ENCODE measurements around the gene TJP1. TPM values are rescaled to one million over a fixed set of nuclear protein-coding genes. Genes with fewer than 3 reads are reported as not detected.
"Not testable (repeated sequence)": the region's sequence is repeated elsewhere in the genome, so short reads cannot be mapped to it uniquely, and the experiment has no call there.

The TJP1 gene
- total RNA-seq, 2 experiments from 2014 or later = not detected

DNA sequence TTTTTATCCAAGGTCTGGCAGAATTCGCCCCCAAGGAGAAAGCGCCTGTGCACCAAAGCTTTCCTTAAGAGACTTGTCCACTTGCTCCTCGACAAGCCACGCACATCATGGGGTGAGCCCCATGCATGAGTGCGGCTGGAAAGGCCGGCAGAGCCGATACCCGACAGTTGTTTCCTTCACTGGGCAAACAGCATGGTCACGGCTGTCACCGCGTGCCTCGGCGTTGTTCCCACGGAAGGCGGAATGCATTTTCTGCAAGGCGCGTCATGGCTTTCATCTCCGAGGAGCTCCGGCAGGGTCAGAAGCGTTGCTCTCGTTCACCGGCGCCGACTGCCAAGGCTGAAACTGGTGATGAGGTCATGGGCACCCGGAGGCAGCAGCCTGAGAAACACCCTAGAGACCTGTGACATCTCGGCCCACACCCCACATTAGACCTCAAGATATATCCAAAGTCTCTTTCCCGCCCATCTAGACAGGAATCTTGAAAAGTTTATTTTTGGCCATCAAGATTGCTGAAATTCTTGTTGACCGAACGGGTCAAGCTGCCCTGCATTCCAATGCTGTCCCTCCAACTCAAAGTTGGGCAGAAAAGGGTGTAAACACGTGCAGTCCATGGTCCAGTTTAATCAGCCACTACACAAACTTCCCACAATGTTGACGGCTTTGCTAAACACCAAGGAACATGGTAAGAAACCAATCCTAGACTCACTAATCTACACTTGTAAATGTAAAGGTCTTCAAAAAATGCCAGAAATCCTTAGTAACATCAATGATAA is 604 bp upstream of the TJP1 start:
- peaks cover 68% of the 10 kb centered on the region for H3K27me3 Mint-ChIP-seq
- peaks cover 9% of the 10 kb centered on the region for H3K36me3 Mint-ChIP-seq (ENCODE audit: low read depth)
- H3K4me3 Mint-ChIP-seq = no peak overlapping the region
- H3K27ac Mint-ChIP-seq = peak overlapping the region; percentile 55
- no peak for DNase-seq
- ChIA-PET CTCF (no interaction called here), POLR2A (no interaction called here)
- H3K9me3 Mint-ChIP-seq = peaks cover 16% of the 10 kb centered on the region
- peaks cover 17% of the 10 kb centered on the region for H3K4me1 Mint-ChIP-seq

DNA sequence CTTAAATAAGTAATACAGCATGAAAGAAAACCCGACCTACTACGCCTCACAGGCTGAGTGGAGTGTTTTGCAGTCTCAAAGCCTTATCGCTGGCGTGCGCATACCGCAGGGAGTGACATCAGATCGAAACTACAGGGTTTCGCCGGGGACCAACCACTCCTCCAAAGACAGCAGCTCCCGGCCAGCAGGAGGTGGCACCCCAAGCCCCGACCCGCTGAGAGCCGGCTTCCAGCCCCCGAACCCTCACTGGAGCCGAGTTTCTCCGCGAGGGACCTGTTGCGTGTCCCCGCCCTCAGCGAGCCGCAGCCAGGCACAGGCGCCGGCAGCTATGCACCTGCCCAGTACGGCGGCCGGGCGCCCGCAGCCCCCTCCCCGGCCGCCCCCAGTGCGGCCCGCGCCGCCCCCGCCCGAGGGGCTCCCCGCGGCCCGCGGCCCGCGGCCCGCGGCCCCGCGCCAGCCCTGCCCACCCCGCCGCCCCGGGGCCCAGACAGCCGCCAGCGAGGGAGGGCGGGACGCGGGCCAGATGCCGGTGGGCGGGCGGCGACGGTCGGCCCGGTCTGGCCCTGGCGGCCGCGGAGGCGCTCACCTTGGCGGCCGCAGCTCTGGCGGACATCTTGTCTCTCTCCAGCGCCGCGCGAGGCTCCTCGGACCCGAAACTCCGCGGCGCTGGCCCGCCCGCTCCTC is 710 bp downstream of the TJP1 start:
- Mint-ChIP-seq H3K4me3 (peak overlapping the region; percentile 4), H3K4me1 (peaks cover 15% of the 10 kb centered on the region), H3K9me3 (peaks cover 16% of the 10 kb centered on the region), H3K27ac (no peak overlapping the region), H3K36me3 (ENCODE audit: low read depth) (peaks cover 10% of the 10 kb centered on the region), H3K27me3 (peaks cover 67% of the 10 kb centered on the region)
- POLR2A ChIA-PET = no interaction called here
- CTCF ChIA-PET = no interaction called here
- DNase-seq = peak; percentile 37

DNA sequence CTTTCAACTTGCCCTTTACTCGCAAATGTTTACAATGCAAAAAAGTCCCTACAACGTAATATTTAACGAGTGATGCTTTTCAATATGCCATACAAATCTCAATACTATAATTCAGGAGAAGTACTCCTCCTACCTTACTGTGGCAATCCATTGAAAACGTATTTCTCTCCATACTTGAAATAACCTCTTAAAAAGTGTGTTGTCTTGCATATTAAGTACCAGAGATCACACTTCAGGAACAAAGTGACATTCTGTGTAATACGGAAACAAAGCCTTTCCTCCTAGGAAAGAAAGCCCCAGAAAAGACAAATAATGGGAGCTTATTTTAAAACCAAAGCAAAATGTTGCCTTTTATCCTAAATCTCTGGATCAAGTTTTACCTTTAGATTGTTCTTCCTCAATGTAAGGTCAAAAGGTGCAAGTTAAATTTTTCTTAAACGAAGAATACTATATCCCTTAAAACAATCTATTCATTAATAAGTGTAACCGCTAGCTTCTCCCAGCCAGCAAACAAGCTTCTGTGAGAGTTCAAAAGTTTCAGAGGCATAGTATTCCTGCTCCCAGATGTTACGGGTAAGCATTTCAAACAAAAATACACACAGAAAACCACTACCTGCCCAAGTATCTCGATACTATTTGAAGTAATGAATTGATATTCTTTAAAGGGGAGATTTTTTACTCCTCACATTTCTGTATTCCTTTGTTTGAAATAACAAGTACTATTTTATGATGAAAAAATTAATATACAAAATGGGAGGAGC is 1.7 kb downstream of the TJP1 start:
- Mint-ChIP-seq H3K9me3 (peaks cover 14% of the 10 kb centered on the region), H3K4me3 (no peak overlapping the region), H3K36me3 (ENCODE audit: low read depth) (peaks cover 10% of the 10 kb centered on the region), H3K27me3 (peaks cover 68% of the 10 kb centered on the region), H3K4me1 (peaks cover 10% of the 10 kb centered on the region), H3K27ac (no peak overlapping the region)
- POLR2A ChIA-PET = no interaction called here
- CTCF ChIA-PET = no interaction called here
- DNase-seq = no peak

DNA sequence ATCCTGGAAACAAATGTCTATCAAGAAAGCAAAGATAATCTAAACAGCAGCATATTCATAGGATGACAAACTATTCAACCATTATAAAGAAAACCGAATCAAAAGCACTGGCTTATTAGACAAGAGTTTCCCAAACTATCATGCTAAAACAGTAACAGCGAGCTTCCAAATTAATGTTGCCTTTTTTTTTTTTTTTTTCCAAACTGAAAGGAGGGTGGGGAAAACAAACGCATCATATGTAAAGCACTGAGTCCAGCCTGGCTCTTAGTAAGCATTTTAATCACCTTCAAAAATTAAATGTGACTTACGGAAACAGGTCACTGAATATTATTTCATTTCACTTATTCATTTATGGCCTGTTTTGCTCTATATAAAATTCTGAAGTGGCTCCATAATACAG is 2.3 kb downstream of the TJP1 start:
- Mint-ChIP-seq H3K27me3 (peaks cover 69% of the 10 kb centered on the region), H3K9me3 (peaks cover 8% of the 10 kb centered on the region), H3K36me3 (ENCODE audit: low read depth) (peaks cover 10% of the 10 kb centered on the region), H3K4me3 (no peak overlapping the region), H3K4me1 (peaks cover 4% of the 10 kb centered on the region), H3K27ac (no peak overlapping the region)
- DNase-seq = no peak
- ChIA-PET CTCF (no interaction called here), POLR2A (no interaction called here)

DNA sequence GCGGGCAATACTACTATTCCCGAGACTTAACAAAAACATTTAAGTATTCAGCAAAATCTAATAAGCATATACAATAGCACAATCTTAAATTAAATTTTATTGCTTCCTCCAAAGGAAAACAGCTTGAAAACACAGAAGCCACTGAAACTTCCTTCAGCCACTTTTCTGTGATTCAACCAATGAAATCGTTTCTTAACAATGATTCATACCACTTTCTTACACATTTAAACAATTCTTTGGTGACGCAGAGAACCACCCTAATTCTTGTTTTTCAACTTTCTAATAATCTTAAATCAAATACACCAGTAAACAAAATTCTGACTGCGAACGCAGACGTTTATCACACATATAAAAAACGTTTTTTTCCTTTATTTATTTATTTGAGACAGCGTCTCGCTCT is 4.1 kb downstream of the TJP1 start:
- peaks cover 77% of the 10 kb centered on the region for H3K27me3 Mint-ChIP-seq
- no peak overlapping the region for H3K4me3 Mint-ChIP-seq
- ChIA-PET CTCF (no interaction called here), POLR2A (no interaction called here)
- H3K36me3 Mint-ChIP-seq (ENCODE audit: low read depth) = peaks cover 8% of the 10 kb centered on the region
- peaks cover under 1% of the 10 kb centered on the region for H3K4me1 Mint-ChIP-seq
- no peak overlapping the region for H3K27ac Mint-ChIP-seq
- DNase-seq = no peak
- H3K9me3 Mint-ChIP-seq = peaks cover 6% of the 10 kb centered on the region

DNA sequence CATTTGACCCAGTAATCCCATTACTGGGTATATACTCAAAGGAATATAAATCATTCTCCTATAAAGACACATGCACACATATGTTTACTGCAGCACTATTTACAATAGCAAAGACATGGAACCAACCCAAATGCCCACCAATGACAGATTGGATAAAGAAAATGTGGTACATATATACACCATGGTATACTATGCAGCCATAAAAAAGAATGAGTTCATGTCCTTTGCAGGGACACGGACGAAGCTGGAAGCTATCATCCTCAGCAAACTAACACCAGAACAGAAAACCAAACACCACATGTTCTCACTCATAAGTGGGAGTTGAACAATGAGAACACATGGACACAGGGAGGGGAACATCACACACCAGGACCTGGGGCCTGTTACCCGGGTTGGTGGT is 4.8 kb downstream of the TJP1 start:
- POLR2A ChIA-PET; H3K36me3 Mint-ChIP-seq (ENCODE audit: low read depth); H3K27ac Mint-ChIP-seq; H3K4me3 Mint-ChIP-seq; DNase-seq; H3K9me3 Mint-ChIP-seq; CTCF ChIA-PET; H3K4me1 Mint-ChIP-seq: not testable (repeated sequence)
- H3K27me3 Mint-ChIP-seq = peaks cover 74% of the 10 kb centered on the region

DNA sequence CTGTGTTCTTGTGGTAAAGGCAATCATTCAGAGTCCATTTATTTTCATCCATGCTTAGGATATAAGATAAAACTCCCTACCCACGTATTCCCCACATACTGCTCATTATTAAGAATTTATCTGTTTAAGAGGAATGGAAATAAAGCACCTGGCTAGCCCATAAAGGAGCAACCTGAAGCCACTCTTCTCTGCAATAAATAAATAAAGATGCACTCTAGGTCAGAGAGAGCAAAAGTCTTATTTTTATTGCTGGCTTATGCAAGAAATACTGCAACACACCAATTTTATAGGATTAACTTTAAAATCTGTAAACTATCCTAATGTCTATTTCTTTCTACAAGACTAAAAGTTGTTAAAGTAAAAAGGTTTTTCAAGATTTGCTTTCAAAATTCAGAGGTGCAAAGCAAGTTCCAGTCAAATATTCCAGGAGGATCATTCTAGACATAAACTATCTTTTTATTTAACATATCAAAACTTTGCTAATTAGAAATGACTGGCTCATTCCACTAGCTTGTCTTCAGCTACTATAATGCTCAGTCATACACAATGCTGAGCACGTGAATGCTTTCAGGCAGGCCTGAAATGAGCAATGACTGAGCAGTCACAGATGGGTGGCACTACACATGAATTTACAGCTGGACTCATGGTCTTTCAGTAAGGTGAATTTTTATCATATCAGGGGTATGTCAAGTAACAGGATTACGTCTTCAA is 7.1 kb downstream of the TJP1 start:
- Mint-ChIP-seq H3K9me3 (peaks cover 5% of the 10 kb centered on the region), H3K4me1 (no peaks in the 10 kb centered on the region), H3K27ac (no peak overlapping the region), H3K36me3 (ENCODE audit: low read depth) (peaks cover 1% of the 10 kb centered on the region), H3K27me3 (peaks cover 81% of the 10 kb centered on the region), H3K4me3 (no peak overlapping the region)
- no peak for DNase-seq
- CTCF ChIA-PET = no interaction called here
- POLR2A ChIA-PET = no interaction called here

DNA sequence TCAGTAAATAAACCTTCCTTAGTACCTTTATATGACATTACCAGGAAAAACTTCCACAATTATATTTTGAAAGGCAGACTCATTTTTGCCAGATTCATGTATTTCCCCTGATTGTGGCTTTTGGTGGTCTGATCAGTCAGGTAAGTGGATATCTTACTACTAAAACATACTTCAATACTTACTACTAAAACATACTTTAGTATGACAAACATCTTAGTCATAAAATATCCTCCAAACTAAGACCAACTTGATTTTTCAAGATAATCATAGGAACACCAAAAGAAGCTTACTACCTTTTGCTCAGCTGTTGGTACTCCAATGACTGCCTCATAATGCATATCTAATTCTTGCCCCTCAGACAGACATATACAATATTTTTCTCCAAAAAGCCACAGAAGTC is 9.3 kb downstream of the TJP1 start:
- Mint-ChIP-seq H3K4me1 (no peaks in the 10 kb centered on the region), H3K4me3 (no peak overlapping the region), H3K27ac (no peak overlapping the region), H3K9me3 (no peaks in the 10 kb centered on the region), H3K27me3 (peaks cover 77% of the 10 kb centered on the region), H3K36me3 (ENCODE audit: low read depth) (peaks cover 1% of the 10 kb centered on the region)
- no peak for DNase-seq
- ChIA-PET POLR2A (no interaction called here), CTCF (no interaction called here)

DNA sequence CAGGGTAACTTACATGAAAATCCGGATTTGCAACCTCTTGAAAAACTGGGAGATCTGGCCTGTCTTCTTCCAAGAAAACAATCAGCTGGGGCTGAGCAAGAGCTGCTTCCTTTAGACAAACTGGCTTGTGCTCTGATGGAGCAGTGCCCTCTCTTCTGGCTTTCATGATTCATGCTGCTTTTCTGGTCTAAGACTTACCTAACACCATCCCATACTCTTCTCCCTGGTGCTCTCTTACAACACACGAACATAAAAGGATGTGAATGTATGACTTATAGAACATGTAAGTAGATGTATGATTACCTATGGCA is 9.9 kb downstream of the TJP1 start:
- Mint-ChIP-seq H3K9me3 (no peaks in the 10 kb centered on the region), H3K27ac (no peak overlapping the region), H3K4me1 (no peaks in the 10 kb centered on the region), H3K36me3 (ENCODE audit: low read depth) (peaks cover 1% of the 10 kb centered on the region), H3K27me3 (peaks cover 74% of the 10 kb centered on the region), H3K4me3 (no peak overlapping the region)
- DNase-seq = no peak
- POLR2A ChIA-PET = no interaction called here
- CTCF ChIA-PET = no interaction called here

DNA sequence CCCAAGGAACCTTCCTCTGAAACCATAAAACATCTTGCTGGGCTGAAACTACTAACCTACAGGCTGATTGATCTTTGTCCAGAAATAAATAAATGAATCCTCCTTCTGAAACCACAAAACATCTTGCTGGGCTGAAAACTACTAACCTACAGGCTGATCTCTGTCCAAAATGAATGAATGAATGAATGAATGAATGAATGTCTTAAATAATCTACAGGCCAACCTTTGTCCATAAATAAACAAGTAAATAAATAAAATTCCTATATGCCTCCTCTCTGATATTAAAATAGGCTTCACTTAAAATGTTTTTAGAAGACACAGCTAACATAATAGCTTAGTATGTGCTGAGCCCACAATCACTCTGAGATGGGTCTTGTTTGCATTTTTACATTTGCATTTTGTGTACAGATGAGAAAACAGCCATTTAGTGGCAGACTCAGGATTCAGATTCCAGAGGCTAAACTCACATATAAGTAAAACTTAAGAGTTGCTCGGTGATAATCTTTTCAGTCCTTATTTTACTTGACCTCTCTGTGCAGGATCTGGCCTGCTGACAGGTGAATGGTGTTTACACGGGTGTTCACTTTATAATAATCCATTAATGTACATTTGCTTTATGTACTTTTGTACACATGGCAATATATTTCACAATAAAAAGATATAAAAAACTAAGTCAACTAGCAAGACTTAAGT is 10.4 kb downstream of the TJP1 start:
- H3K27me3 Mint-ChIP-seq = peaks cover 72% of the 10 kb centered on the region
- DNase-seq = no peak
- POLR2A ChIA-PET = no interaction called here
- CTCF ChIA-PET = no interaction called here
- H3K36me3 Mint-ChIP-seq (ENCODE audit: low read depth) = peaks cover 1% of the 10 kb centered on the region
- no peaks in the 10 kb centered on the region for H3K9me3 Mint-ChIP-seq
- no peak overlapping the region for H3K27ac Mint-ChIP-seq
- H3K4me1 Mint-ChIP-seq = no peaks in the 10 kb centered on the region
- H3K4me3 Mint-ChIP-seq = no peak overlapping the region

DNA sequence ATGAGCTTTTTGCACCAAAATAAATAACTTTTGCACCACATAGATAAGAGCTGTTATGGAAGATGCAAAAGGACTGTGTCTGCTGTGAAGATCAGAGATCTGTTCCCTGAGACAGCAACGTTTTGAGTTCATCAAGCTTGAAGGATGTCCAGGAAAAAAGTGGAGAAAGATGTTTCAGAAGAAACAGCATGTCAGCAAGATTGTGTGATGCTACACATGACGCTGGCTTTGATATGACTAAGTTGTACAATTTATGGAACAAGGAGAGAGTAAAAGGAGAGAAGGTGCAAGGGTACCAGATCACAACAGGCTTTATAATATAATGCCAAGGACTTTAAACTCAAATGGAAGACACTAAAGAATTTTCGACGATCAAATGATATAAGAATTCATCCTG is 16.6 kb downstream of the TJP1 start:
- ChIA-PET POLR2A (no interaction called here), CTCF (no interaction called here)
- H3K36me3 Mint-ChIP-seq (ENCODE audit: low read depth) = no peaks in the 10 kb centered on the region
- peaks cover 59% of the 10 kb centered on the region for H3K27me3 Mint-ChIP-seq
- no peak overlapping the region for H3K27ac Mint-ChIP-seq
- no peaks in the 10 kb centered on the region for H3K9me3 Mint-ChIP-seq
- H3K4me1 Mint-ChIP-seq = no peaks in the 10 kb centered on the region
- DNase-seq = no peak
- no peak overlapping the region for H3K4me3 Mint-ChIP-seq

DNA sequence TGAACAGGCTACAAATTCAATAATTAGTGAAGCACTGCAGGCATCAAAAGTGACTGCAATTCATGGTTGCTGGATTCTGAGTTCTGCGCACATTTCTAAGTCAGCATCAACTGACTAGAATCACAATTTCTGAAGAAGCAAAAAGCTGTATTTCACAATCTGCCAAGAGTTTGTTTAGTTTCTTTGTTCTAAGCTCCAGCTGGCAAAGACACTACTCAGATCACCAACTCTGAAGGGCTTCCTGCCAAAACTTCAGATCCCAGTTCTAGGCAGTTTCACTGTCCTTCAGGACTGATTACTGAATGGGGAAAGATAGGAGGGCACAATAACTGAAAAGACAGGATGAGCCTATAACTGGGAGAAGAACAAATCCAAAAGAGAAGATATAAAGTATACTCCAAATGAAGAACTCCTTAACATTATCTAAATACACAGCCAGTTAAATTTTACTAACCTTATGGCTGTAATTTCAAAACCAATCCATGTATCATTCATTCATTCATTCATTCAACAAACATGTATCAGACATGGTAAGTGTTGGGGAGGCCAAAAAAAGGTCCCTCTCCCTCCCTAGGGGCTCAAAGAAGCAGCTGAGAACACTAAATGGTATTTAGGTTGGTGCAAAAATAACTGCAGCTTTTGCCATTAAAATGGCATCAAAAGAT is 17.1 kb downstream of the TJP1 start:
- Mint-ChIP-seq H3K4me1 (no peaks in the 10 kb centered on the region), H3K27ac (no peak overlapping the region), H3K9me3 (no peaks in the 10 kb centered on the region), H3K36me3 (ENCODE audit: low read depth) (no peaks in the 10 kb centered on the region), H3K4me3 (no peak overlapping the region), H3K27me3 (peaks cover 59% of the 10 kb centered on the region)
- POLR2A ChIA-PET = no interaction called here
- CTCF ChIA-PET = no interaction called here
- no peak for DNase-seq
